Kidney capillary endothelial cell (primary cell): Measurements from ENCODE around the gene SMIM38.
"Not testable (repeated sequence)": the region's sequence is repeated elsewhere in the genome, so short reads cannot be mapped to it uniquely, and the experiment has no call there.

Experiments
- DNase-seq: peaks from one replicate; pipeline ENCODE4 v3.0.0-alpha.2; 2018; ENCODE audit warnings: low spot score

Gene SMIM38

DNA sequence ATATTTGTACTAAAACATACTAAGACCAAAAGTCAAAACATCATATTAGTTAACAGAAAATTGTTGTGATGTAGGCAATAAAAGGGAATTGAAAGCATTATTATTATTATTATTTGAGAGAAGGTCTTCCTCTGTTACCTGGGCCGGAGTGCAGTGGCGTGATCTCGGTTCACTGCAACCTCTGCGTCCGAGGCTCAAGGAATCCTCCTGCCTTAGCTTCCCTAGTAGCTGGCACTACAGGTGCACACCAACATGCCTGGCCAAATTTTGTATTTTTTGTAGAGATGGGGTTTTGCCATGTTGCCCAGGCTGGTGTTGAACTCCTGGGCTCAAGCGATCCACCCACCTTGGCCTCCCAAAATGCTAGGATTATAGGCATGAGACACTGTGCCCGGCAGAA lies 15.6 kb upstream of the SMIM38 start:
- not testable (repeated sequence) for DNase-seq

DNA sequence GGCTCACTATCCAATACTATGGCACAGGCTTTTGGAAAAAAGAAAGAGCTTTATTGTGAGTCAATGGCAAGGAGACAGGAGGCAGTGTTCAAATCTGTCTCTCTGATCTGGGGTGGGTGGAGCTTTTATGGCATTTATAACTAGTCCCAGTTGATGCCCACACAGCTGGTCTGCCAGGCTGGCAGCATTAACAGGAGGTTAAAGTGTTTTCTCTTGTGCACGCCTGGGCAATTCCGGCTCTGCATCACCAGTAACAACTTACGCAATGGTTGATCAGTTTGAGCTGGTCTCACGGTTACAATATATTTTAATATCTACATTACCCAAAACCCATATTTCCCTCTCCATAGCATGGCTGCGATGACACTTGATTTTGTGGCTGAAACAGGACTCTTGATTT lies 15.1 kb upstream of the SMIM38 start:
- no peak for DNase-seq

- no peak for DNase-seq
Observed at GRCh38 chr11:69141742-69142141, 14.0 kb upstream of the SMIM38 start.

DNA sequence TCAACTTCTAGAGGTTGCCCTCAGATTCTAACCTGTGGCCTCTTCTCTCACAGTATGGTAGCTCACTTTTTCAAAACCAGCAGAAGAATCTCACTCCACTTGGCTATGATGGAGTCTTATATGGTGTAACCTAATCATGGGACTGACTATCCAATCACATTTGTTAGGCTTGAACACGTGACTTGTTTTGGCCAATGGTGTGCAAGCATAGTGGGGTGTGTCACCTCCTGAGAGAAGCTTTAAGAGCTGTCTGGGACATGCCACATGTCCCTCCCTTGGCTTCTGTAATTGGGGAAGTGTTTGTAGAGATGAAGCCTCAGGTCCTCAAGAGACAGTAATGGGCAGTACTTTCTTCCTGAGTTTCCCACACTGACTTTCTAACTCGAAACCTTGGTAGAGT lies 12.8 kb upstream of the SMIM38 start:
- DNase-seq: no peak

DNA sequence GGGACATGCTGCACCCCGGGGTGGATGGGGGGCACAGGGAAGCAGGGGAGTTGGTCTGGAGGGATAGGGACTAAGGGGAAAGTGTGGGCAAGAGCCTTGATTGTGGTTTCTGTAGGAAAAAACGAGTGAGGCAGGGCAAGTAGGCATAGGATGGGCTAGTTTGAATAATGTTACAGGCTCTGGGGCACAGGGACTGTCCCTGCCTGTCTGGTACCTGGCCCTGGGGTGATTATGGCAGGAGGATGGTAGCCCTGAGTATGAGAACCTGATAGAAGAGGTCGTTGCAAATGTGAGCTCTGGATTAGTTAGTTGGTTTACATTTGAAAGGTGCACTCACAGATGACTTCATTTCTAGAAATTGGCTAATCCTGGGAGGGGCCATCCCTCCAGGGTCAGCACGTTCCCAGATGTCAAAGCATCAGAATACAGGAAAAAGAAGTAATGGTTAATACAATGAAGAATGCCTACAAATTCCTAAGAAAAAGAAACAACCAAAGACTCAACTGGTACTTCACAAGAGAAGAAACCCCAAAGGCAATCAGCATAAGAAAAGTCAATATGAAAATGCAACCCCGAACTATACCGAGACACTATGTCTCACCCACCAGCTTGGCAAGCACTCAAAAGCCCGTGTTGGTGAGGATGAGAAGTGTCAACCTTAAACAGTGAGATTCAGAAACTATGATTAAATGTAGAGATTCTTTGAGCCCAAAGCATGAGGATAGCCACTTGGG lies 11.3 kb upstream of the SMIM38 start:
- no peak for DNase-seq

- no peak for DNase-seq
Observed at GRCh38 chr11:69145050-69145380, 10.7 kb upstream of the SMIM38 start.

DNA sequence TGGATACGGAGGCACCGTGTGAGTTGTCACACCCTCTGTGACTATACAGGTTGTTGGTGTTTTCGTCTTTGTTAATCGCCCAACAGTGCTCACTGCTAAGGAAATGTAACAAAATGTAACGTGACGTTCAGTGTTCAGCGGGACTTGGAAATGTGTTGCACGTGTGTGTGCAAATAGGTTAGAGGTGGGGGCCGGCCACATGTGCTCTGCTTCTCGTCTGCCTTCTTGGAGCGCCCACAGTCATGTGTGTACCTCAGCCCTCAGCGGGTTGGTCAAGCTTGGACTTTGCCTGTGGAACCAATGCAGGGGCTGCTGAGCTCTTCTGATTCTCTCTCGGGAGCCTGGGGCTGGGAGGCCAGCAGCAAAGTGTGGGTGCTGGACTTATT lies 7.4 kb upstream of the SMIM38 start:
- DNase-seq: no peak

GRCh38 chr11:69148806-69149205 lies 6.9 kb upstream of the SMIM38 start:
- no peak for DNase-seq

- DNase-seq: not testable (repeated sequence)
Observed at GRCh38 chr11:69149338-69150045, 6.2 kb upstream of the SMIM38 start.

GRCh38 chr11:69150175-69150574 lies 5.6 kb upstream of the SMIM38 start:
- DNase-seq: no peak

GRCh38 chr11:69151836-69152235 lies 3.9 kb upstream of the SMIM38 start:
- no peak for DNase-seq

DNA sequence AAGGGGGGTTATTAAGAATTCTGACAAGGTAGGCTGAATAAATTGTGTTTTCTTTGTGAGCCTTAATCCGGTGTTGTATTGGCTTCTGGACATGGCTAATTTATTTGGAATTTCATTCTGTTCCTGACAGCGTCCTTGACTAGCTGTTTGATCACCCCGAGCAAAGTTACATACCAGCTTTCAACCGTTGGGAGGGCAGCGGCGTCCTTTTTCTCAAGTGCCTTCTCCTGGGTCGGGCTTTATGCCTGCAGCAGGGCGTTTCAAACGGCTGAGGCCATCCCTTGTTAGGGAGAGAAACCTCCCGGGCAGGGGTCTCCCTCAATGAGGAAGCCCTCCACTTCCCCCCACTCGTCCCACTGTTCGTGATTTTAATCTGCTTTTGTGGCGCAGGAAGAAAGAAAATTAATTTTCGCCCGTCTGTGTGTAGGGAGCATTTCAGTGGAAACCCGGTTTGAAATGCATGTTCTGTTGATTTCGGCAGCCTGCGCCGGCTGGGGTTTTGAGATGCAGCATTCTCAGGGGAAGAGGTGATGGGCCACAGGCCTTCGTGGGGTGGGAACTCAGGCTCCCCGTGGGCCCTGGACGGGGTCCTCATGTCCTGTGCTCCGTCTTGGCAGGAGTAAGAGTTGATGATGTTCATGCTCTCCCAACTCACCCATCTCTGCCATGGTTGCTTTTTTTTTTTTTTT lies 2.9 kb upstream of the SMIM38 start:
- DNase-seq: no peak

- DNase-seq: no peak
Observed at GRCh38 chr11:69153661-69154060, 2.1 kb upstream of the SMIM38 start.

- DNase-seq: no peak
Observed at GRCh38 chr11:69154211-69154913, 1.4 kb upstream of the SMIM38 start.

DNA sequence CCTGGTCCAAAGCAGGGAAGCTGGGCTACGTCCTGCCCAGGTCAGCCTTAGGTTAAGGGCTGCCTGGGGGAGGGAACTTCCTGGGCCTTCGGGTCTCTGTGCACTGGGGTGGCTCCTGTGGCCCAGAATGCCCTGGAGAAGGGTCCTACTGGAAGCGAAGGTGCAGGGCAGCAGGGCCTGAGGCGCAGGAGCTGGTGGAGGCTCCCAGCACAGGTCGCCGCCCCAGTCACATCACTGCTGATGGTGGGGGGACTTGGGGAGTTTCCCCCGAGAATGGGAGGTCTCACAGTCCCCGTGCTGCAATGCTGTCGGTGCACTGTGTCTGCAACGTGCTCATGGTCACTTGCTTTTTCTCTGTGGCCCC lies 815 bp upstream of the SMIM38 start:
- DNase-seq: no peak

- no peak for DNase-seq
Observed at GRCh38 chr11:69156235-69156639, 502 bp downstream of the SMIM38 start.

- no peak for DNase-seq
Observed at GRCh38 chr11:69156673-69157155, 979 bp downstream of the SMIM38 start.

DNA sequence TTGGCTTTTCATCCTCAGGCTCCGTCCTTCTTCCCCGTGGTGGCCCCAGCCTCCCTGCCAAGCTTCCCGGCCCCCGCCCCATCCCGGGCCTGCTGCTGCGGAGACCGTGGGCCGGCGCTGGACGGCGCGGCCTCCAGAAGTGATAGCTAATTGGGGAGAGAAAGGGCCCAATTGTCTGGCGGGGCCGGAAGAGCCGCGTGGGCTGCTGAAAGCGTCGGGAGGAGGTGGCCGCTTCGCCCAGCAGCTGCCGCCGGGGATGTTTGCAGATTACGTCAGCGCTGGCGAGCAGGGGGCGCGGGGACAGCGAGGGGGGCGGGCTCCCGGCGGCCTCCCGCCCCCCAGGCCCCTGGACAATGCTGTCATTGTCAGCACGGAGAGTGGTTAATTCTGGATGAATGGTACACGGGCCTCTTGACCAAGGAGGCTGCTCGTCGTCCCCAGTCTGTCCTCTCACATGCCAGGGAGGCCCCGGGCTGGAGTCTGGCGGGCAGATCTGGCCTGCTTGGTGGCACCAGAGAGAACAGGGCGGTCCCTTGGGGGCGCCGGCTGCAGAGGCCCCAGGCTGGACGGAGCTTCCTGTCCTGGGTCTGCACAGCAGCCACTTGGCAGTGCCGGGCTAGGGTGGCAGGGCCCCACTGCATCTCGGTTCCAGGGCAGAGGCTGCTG lies 1.6 kb downstream of the SMIM38 start:
- peak; percentile 33 for DNase-seq

GRCh38 chr11:69157822-69158231 lies 2.1 kb downstream of the SMIM38 start:
- no peak for DNase-seq

DNA sequence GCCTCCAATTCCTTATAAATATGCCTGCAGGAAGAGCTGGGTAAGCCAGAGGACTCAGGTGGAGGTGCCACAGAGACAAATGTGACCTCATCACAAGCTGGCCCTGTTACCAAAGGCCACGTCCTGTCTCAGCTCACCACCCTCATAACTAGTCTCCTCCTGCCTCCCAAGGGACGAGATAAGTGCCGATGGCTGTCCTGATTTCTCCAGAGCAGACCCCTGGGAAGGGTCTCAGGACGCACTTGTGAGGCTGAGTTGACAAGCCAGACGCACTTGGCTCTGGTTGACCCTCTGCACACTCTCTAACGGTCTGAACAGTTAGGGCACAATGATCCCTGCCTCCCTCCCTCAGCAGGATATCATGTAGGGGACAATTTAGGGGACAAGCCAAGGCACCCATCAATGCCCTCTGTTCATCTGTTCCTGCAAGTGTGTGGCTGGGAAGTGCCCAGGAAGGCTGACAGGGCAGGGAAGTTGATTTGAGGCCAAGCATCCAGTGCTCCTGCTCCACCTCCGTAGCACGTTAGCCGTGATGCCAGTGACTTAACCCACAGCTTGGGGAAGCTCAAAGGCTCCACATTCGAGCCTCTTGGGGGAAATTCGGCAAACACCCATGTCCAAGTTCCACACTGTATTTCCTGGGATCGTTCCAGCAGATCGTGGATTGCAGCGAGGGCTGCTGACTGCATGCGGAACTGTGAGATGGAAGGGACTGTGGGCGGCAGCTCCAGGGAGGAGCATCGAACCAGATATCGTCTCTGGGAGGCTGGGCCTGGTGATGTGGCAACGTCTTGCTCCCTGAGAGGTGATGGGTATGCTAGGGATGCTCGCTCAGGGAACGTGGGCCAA lies 2.8 kb downstream of the SMIM38 start:
- DNase-seq: no peak
